WTC11 (cell line): ENCODE results near the gene DPYSL3.

ENCODE experiments used
- CTCF ChIP-seq: fragments of 200-600 bp; IDR thresholded peaks from 2 replicates; pipeline ENCODE4 v1.8.0; 2022; ENCODE audit warnings: antibody characterized with exemption
- ELF4 ChIP-seq: sonication (generic); formaldehyde crosslinking; IDR thresholded peaks from 2 replicates; pipeline ENCODE4 v1.8.1; 2022; ENCODE audit warnings: low read depth, mild to moderate bottlenecking, moderate library complexity, missing genetic modification reagents
- FOXK1 ChIP-seq: sonication (generic); formaldehyde crosslinking; IDR thresholded peaks from 2 replicates; pipeline ENCODE4 v1.8.0; 2022; ENCODE audit warnings: mild to moderate bottlenecking, moderate library complexity, missing genetic modification reagents
- NFYB ChIP-seq: sonication (generic); formaldehyde crosslinking; conservative IDR thresholded peaks from 2 replicates; pipeline ENCODE4 v1.8.0; 2022; ENCODE audit warnings: low read depth, missing genetic modification reagents
- ZNF138 ChIP-seq: sonication (generic); formaldehyde crosslinking; conservative IDR thresholded peaks from 2 replicates; pipeline ENCODE4 v1.8.1; 2022; ENCODE audit warnings: mild to moderate bottlenecking, moderate library complexity, missing genetic modification reagents
- TF ChIP-seq, protein P1 (sequence below): sonication (generic); formaldehyde crosslinking; IDR thresholded peaks from 2 replicates; pipeline ENCODE4 v1.8.0; 2022; ENCODE audit warnings: mild to moderate bottlenecking, missing genetic modification reagents
- TF ChIP-seq, protein P2 (sequence below): sonication (generic); formaldehyde crosslinking; IDR thresholded peaks from 2 replicates; pipeline ENCODE4 v1.8.1; 2022; ENCODE audit warnings: low read depth, missing genetic modification reagents, borderline replicate concordance
- TF ChIP-seq, protein P3 (sequence below): sonication (generic); formaldehyde crosslinking; conservative IDR thresholded peaks from 2 replicates; pipeline ENCODE4 v1.8.1; 2022; ENCODE audit warnings: mild to moderate bottlenecking, missing genetic modification reagents

GRCh38 chr5:147390654-147391225 lies 119.1 kb downstream of the DPYSL3 start:
- no peak for TF ChIP-seq ELF4 (CRISPR knock-in tag)
- TF ChIP-seq CTCF: no peak
- TF ChIP-seq, protein P1, sequence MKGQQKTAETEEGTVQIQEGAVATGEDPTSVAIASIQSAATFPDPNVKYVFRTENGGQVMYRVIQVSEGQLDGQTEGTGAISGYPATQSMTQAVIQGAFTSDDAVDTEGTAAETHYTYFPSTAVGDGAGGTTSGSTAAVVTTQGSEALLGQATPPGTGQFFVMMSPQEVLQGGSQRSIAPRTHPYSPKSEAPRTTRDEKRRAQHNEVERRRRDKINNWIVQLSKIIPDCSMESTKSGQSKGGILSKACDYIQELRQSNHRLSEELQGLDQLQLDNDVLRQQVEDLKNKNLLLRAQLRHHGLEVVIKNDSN (CRISPR knock-in tag): no peak
- TF ChIP-seq, protein P2, sequence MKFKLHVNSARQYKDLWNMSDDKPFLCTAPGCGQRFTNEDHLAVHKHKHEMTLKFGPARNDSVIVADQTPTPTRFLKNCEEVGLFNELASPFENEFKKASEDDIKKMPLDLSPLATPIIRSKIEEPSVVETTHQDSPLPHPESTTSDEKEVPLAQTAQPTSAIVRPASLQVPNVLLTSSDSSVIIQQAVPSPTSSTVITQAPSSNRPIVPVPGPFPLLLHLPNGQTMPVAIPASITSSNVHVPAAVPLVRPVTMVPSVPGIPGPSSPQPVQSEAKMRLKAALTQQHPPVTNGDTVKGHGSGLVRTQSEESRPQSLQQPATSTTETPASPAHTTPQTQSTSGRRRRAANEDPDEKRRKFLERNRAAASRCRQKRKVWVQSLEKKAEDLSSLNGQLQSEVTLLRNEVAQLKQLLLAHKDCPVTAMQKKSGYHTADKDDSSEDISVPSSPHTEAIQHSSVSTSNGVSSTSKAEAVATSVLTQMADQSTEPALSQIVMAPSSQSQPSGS (CRISPR knock-in tag): no peak
- no peak for TF ChIP-seq NFYB
- TF ChIP-seq FOXK1 (CRISPR knock-in tag): no peak
- TF ChIP-seq, protein P3, sequence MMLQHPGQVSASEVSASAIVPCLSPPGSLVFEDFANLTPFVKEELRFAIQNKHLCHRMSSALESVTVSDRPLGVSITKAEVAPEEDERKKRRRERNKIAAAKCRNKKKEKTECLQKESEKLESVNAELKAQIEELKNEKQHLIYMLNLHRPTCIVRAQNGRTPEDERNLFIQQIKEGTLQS: no peak
- TF ChIP-seq ZNF138 (CRISPR knock-in tag): no peak
